ENCODE results near the gene COX10.

DNA sequence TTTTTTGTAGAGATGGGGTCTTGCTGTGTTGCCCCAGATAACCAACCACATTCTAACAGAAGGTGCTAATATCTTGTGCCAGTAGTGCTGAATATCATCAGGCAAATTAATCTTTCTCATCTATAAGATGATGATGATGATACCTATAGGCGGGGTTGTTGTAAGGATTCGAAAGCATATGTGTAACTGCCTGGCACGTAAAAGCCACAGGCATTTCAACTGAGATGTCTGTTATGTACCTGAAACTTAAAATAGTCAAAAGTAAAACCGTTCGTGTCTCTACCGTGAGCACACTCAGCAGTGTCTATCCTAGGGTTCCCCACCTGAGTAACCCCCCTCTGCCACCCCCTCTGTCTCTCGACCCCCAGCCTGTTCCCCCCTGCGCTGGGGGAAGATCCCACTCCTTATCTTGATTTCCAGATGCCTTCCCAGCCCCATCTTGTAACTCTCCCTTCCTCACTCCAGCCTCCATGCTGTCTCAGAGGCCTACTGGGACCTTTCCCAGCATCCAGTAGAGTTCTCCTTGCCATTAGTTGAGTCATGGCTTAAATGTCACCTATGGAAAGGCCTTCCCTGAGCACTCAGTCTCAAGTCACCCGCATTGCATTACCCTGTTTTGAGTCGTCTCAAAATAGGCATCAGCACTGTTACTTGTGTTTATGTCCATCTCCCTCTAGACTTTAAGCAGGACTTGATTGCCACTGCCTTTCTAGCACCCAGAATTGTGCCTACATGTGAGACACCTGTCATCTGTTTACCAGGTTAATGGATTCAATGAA lies 133.3 kb downstream of the COX10 start:
- TF ChIP-seq, protein P1, sequence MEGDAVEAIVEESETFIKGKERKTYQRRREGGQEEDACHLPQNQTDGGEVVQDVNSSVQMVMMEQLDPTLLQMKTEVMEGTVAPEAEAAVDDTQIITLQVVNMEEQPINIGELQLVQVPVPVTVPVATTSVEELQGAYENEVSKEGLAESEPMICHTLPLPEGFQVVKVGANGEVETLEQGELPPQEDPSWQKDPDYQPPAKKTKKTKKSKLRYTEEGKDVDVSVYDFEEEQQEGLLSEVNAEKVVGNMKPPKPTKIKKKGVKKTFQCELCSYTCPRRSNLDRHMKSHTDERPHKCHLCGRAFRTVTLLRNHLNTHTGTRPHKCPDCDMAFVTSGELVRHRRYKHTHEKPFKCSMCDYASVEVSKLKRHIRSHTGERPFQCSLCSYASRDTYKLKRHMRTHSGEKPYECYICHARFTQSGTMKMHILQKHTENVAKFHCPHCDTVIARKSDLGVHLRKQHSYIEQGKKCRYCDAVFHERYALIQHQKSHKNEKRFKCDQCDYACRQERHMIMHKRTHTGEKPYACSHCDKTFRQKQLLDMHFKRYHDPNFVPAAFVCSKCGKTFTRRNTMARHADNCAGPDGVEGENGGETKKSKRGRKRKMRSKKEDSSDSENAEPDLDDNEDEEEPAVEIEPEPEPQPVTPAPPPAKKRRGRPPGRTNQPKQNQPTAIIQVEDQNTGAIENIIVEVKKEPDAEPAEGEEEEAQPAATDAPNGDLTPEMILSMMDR (IDR thresholded peaks at IDR 0.05; ENCODE audit: low read depth, low read length) = no peak
- TF ChIP-seq EZH2phosphoT487 (IDR thresholded peaks at IDR 0.05; ENCODE audit: low read depth) = no peak

All from OCI-LY3 (cell line).